Natural killer cell (primary cell): Measurements from ENCODE around the gene ERMP1. TPM values are rescaled to one million over a fixed set of nuclear protein-coding genes. Genes with fewer than 3 reads are reported as not detected.

ENCODE experiments used
- ATAC-seq, 3 donors: fragments of 150-1000 bp in 2 of 3; fragments of 200-7000 bp in 1 of 3; cut with Tn5 transposase; 1 replicate in 1 of 3; 2 replicates in 2 of 3; pipeline ENCODE4 v1.10.0; 2021; ENCODE audit warnings: mild to moderate bottlenecking in 2 of 3, moderate library complexity in 2 of 3
- DNase-seq, 2 donors: peaks; one replicate each; pipeline versions ENCODE4 v3.0.0 to v3.0.0-alpha.2; 2013 to 2021; ENCODE audit warnings: mixed read lengths in 1 of 2
- H3K27ac ChIP-seq: one replicate; pipeline ENCODE4 v1.5.1; 2013; ENCODE audit warnings: mild to moderate bottlenecking, low read length
- H3K27me3 ChIP-seq: one replicate; pipeline ENCODE4 v1.6.1; 2013; ENCODE audit warnings: low read length; ENCODE audit not compliant: control insufficient read depth, insufficient read depth
- H3K36me3 ChIP-seq: one replicate; pipeline ENCODE4 v1.6.1; 2013; ENCODE audit warnings: low read length; ENCODE audit not compliant: control insufficient read depth, insufficient read depth
- H3K4me1 ChIP-seq: one replicate; pipeline ENCODE4 v1.6.1; 2013; ENCODE audit warnings: low read length; ENCODE audit not compliant: control insufficient read depth, insufficient read depth
- H3K4me3 ChIP-seq: one replicate; pipeline ENCODE4 v1.5.1; 2013; ENCODE audit warnings: low read length
- H3K9me3 ChIP-seq: one replicate; pipeline ENCODE4 v1.6.1; 2013; ENCODE audit warnings: low read length; ENCODE audit not compliant: control insufficient read depth, insufficient read depth
- H3K27ac Mint-ChIP-seq, 2 donors: one replicate each; pipeline ENCODE4 v1.8.0; 2022; ENCODE audit warnings: mild to moderate bottlenecking in 2 of 2, mixed read lengths in 2 of 2, moderate library complexity in 1 of 2
- H3K27me3 Mint-ChIP-seq, 2 donors: one replicate each; pipeline ENCODE4 v1.8.0; 2022; ENCODE audit warnings: low read depth in 2 of 2, mixed read lengths in 2 of 2
- H3K36me3 Mint-ChIP-seq: one replicate; pipeline ENCODE4 v1.8.0; 2022; ENCODE audit warnings: mixed read lengths
- H3K4me1 Mint-ChIP-seq, 2 donors: one replicate each; pipeline ENCODE4 v1.8.0; 2022; ENCODE audit warnings: mixed read lengths in 2 of 2
- H3K4me3 Mint-ChIP-seq: one replicate; pipeline ENCODE4 v1.8.0; 2022; ENCODE audit warnings: mild to moderate bottlenecking, moderate library complexity, mixed read lengths
- H3K9me3 Mint-ChIP-seq, 2 donors: one replicate each; pipeline ENCODE4 v1.8.0; 2022; ENCODE audit warnings: mixed read lengths in 2 of 2
- WGBS: methylation state at CpG from one replicate; pipeline ENCODE4 v1.1.7; 2013; ENCODE audit warnings: missing lambda C conversion rate; ENCODE audit not compliant: insufficient coverage; 5-methylcytosine and 5-hydroxymethylcytosine counted together
- intact Hi-C: fragments of 100-400 bp; cut with micrococcal nuclease; formaldehyde crosslinking; loops from one replicate; pipeline ENCODE4 v1.14.2; 2022
- total RNA-seq, 4 donors: library from RNA; stranded (reverse); fragments of 120-200 nt in 1 of 4; gene quantifications; one replicate each; pipeline versions ENCODE4 v1.2.3 to v1.2.4, GENCODE V29; 2013 to 2022
- TF ChIP-seq, protein P1 (sequence below): fragments of 200-600 bp; IDR thresholded peaks from one replicate; pipeline ENCODE4 v1.8.0; 2022; ENCODE audit warnings: antibody characterized with exemption

ERMP1 gene
- total RNA-seq, 3 donors from 2014 or later (not counting 1 experiment from before 2014, with no cell fraction given), result 24.7 to 52.0 (median 29.3) TPM

GRCh38 chr9:5832071-5832537 is 813 bp downstream of the ERMP1 start:
- H3K4me1 Mint-ChIP-seq, result peaks cover 48 to 49% of the 10 kb centered on the region in 2 donors
- peaks cover 0 to 2% of the 10 kb centered on the region in 2 donors for H3K27me3 Mint-ChIP-seq
- DNase-seq (peak in 1 of 2 donors; percentile 53), ATAC-seq (no peak)
- H3K27ac Mint-ChIP-seq, result peak overlapping the region; percentile 91 to 95
- under 1% methylated on average over 9 of the region's 9 CpGs for WGBS
- Histone ChIP-seq H3K36me3 (peaks cover 10% of the 10 kb centered on the region), H3K9me3 (no peaks in the 10 kb centered on the region), H3K27ac (no peak overlapping the region), H3K27me3 (no peaks in the 10 kb centered on the region), H3K4me3 (peak overlapping the region; percentile 63), H3K4me1 (peaks cover 13% of the 10 kb centered on the region)
- H3K9me3 Mint-ChIP-seq, result no peaks in the 10 kb centered on the region
- TF ChIP-seq, protein P1, sequence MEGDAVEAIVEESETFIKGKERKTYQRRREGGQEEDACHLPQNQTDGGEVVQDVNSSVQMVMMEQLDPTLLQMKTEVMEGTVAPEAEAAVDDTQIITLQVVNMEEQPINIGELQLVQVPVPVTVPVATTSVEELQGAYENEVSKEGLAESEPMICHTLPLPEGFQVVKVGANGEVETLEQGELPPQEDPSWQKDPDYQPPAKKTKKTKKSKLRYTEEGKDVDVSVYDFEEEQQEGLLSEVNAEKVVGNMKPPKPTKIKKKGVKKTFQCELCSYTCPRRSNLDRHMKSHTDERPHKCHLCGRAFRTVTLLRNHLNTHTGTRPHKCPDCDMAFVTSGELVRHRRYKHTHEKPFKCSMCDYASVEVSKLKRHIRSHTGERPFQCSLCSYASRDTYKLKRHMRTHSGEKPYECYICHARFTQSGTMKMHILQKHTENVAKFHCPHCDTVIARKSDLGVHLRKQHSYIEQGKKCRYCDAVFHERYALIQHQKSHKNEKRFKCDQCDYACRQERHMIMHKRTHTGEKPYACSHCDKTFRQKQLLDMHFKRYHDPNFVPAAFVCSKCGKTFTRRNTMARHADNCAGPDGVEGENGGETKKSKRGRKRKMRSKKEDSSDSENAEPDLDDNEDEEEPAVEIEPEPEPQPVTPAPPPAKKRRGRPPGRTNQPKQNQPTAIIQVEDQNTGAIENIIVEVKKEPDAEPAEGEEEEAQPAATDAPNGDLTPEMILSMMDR, result no peak
- H3K4me3 Mint-ChIP-seq, result peak overlapping the region; percentile 95
- intact Hi-C loops, result loop anchor here (2.0 kb wide), 1 partner anchor 19 kb away; no protein-coding TSS in a partner anchor
- no peaks in the 10 kb centered on the region for H3K36me3 Mint-ChIP-seq

DNA sequence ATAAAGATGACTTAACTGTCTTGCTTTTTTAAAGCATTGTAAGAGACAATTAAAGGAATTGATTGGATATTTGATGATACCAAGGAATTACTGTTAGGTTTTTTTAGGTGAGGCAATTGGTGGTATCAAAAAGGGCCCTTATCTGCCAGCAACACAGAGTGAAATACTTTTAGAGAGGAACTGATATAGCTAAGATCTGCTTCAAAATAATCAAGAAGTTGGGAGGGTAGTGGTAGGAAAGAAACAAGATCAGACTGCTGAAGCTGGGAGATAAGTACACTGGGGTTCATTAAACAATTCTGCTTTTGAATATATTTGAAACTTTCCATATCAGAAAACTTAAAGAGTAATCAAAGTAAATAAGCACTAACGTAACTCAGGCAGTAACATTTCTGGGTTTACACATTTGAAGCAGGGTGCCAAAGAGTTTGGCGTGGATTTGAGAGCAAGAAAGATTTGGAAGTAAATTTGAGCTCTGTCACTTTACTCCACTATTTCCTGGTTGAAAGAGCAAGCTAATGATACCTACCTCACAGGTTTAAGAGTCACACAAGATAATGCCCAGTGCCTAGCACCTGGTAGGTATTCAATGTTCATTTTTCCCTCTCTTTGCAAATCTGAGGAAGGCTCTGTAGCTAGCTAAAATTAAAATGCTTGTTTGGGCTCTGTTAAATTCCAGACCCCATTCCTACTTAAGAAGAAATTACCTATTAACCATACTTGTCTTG is 6.9 kb downstream of the ERMP1 start:
- TF ChIP-seq, protein P1, result no peak
- Histone ChIP-seq H3K36me3 (peaks cover 56% of the 10 kb centered on the region), H3K4me3 (no peak overlapping the region), H3K27me3 (no peaks in the 10 kb centered on the region), H3K27ac (no peak overlapping the region), H3K9me3 (no peaks in the 10 kb centered on the region), H3K4me1 (peaks cover 1% of the 10 kb centered on the region)
- Mint-ChIP-seq H3K27me3 (no peaks in the 10 kb centered on the region), H3K4me1 (peaks cover 42 to 45% of the 10 kb centered on the region in 2 donors), H3K27ac (peak overlapping the region; percentile 68 to 80), H3K36me3 (peaks cover 9% of the 10 kb centered on the region), H3K9me3 (no peaks in the 10 kb centered on the region), H3K4me3 (no peak overlapping the region)
- ATAC-seq, result no peak
- DNase-seq, result no peak
- WGBS, result 84% methylated on average over 2 of the region's 2 CpGs
- intact Hi-C loops, result no loop called here

DNA sequence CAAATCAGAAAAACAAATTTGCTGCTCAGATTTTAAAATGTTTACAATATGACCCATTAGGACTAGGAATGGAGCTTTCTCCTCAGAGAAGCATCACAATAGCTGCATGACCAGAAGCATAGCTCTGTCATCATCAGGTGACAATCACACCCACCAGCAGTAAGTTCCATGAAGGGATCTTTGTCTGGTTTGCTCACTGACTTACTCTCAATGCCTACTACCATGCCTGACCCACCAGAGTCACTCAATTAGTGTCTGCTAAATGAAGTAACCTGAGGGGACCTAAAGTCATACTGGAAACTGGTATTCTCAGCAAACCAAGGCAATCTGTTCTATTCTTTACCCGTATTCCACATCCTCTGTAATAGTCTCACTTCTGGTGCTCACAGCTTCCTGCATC is 7.7 kb downstream of the ERMP1 start:
- peaks cover 9% of the 10 kb centered on the region for H3K36me3 Mint-ChIP-seq
- no peak overlapping the region for H3K4me3 Mint-ChIP-seq
- 17% methylated on average over 1 of the region's 1 CpG for WGBS

More for the DNA sequence above, 7.7 kb downstream of the ERMP1 start:
- Histone ChIP-seq H3K9me3 (no peaks in the 10 kb centered on the region), H3K4me3 (no peak overlapping the region), H3K27ac (no peak overlapping the region), H3K4me1 (no peaks in the 10 kb centered on the region), H3K36me3 (peaks cover 60% of the 10 kb centered on the region), H3K27me3 (no peaks in the 10 kb centered on the region)
- TF ChIP-seq, protein P1, result no peak
- intact Hi-C loops, result no loop called here
- no peaks in the 10 kb centered on the region for H3K27me3 Mint-ChIP-seq
- DNase-seq (no peak), ATAC-seq (peak in 2 of 3 donors; percentile 41 to 54)
- peak overlapping the region; percentile 68 to 80 for H3K27ac Mint-ChIP-seq
- peaks cover 34 to 37% of the 10 kb centered on the region in 2 donors for H3K4me1 Mint-ChIP-seq
- H3K9me3 Mint-ChIP-seq, result no peaks in the 10 kb centered on the region
